Right lobe of liver (tissue), 6 donors: ENCODE results near the gene DHX57. TPM values are rescaled to one million over a fixed set of nuclear protein-coding genes. Genes with fewer than 3 reads are reported as not detected.

Experiments used
- ATAC-seq, 4 donors: fragments of 200-7000 bp; cut with Tn5 transposase; one replicate each; pipeline ENCODE4 v1.9.1; 2020; ENCODE audit warnings: mild to moderate bottlenecking in 4 of 4, moderate library complexity in 4 of 4
- DNase-seq, 3 donors: peaks; one replicate each; pipeline ENCODE4 v3.0.0-alpha.2; 2020
- H3K27ac ChIP-seq, 3 donors: fragments of 200-600 bp; one replicate each; pipeline ENCODE4 v1.8.0; 2022
- H3K27me3 ChIP-seq, 2 donors: fragments of 200-600 bp; one replicate each; pipeline ENCODE4 v1.8.0; 2022
- H3K36me3 ChIP-seq, 4 donors: fragments of 200-600 bp; sonication (generic) in 1 of 4; one replicate each; pipeline versions ENCODE4 v1.5.1 to v1.8.0; 2017 to 2022; ENCODE audit warnings: control low read depth in 1 of 4
- H3K4me1 ChIP-seq, 4 donors: fragments of 200-600 bp; sonication (generic) in 1 of 4; one replicate each; pipeline versions ENCODE4 v1.5.1 to v1.8.0; 2017 to 2022; ENCODE audit warnings: control low read depth in 1 of 4
- H3K4me3 ChIP-seq, 3 donors: fragments of 200-600 bp; one replicate each; pipeline ENCODE4 v1.8.0; 2022
- H3K9me3 ChIP-seq, 4 donors: fragments of 200-600 bp; sonication (generic) in 1 of 4; one replicate each; pipeline versions ENCODE4 v1.5.1 to v1.8.0; 2017 to 2022; ENCODE audit warnings: control low read depth in 1 of 4
- POLR2A ChIP-seq: fragments of 450-650 bp; IDR thresholded peaks from one replicate; pipeline ENCODE4 v1.6.1; 2017; ENCODE audit warnings: antibody characterized with exemption, mild to moderate bottlenecking
- WGBS: methylation state at CpG from one replicate; pipeline ENCODE4 v1.1.6; 2018; ENCODE audit warnings: low coverage, low lambda C conversion rate; ENCODE audit not compliant: insufficient coverage; ENCODE audit errors: missing lambda C conversion rate; 5-methylcytosine and 5-hydroxymethylcytosine counted together
- intact Hi-C, 2 donors: fragments of 100-400 bp; cut with DNase I; formaldehyde crosslinking; loops; one replicate each; pipeline versions ENCODE4 v1.11.2 to v1.14.1; 2022
- total RNA-seq, 6 experiments: library from RNA; depleted of rRNA in 2 of 6; stranded (reverse); fragments of >200 nt in 2 of 6; fragmentation: NEBNext Ultra II Directional in 3 of 6; extraction: Animal tissue kit (Norgen Biotek cat#: 25700) in 3 of 6; gene quantifications; one replicate each; pipeline versions ENCODE4 v1.1.0 to v1.2.4, GENCODE V29; 2016 to 2023
- TF ChIP-seq, protein P1 (sequence below), 4 donors: fragments of 200-600 bp in 3 of 4; fragments of 450-650 bp in 1 of 4; IDR thresholded peaks; one replicate each; pipeline versions ENCODE4 v1.5.1 to v1.8.0; 2016 to 2022; ENCODE audit warnings: antibody characterized with exemption in 4 of 4, mild to moderate bottlenecking in 2 of 4
- donor health status: DM: no; HTN: yes; CAD: no.
- donor health status: DM: no; HTN: no; CAD: no.
- donor health status: DM: no; HTN: no; CAD: no.
- donor health status: DM: no; HTN: yes; CAD: no.
- donor health status: DM: no; HTN: yes; CAD: no.

DHX57 gene
- total RNA-seq, 6 experiments from 2014 or later: 4.4 to 6.4 (median 4.9) TPM

DNA sequence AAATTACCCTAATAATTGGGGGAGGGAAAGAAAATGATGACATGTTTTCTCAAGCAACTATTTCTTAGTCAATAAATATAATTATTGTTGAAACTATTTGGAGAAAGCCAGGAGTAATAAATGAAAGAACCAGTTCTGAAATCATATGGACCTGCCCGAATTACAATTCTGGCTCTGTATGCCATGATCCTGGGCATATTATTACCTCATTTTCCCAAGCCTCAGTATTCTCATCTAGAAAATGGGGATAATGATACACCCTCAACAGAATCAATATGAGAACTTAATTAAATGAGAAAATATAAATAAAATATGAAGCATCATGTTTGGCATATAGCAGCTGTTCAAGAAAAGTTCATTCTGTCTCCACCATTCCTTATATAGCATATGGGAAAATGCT lies 36.9 kb upstream of the DHX57 start:
- ATAC-seq (no peak), DNase-seq (no peak)
- 70% methylated on average over 1 of the region's 1 CpG for WGBS
- no peaks in the 10 kb centered on the region for H3K27me3 ChIP-seq
- H3K27ac ChIP-seq: no peak overlapping the region
- no peaks in the 10 kb centered on the region for H3K9me3 ChIP-seq
- H3K4me3 ChIP-seq: no peak overlapping the region
- TF ChIP-seq, protein P1, sequence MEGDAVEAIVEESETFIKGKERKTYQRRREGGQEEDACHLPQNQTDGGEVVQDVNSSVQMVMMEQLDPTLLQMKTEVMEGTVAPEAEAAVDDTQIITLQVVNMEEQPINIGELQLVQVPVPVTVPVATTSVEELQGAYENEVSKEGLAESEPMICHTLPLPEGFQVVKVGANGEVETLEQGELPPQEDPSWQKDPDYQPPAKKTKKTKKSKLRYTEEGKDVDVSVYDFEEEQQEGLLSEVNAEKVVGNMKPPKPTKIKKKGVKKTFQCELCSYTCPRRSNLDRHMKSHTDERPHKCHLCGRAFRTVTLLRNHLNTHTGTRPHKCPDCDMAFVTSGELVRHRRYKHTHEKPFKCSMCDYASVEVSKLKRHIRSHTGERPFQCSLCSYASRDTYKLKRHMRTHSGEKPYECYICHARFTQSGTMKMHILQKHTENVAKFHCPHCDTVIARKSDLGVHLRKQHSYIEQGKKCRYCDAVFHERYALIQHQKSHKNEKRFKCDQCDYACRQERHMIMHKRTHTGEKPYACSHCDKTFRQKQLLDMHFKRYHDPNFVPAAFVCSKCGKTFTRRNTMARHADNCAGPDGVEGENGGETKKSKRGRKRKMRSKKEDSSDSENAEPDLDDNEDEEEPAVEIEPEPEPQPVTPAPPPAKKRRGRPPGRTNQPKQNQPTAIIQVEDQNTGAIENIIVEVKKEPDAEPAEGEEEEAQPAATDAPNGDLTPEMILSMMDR (IDR thresholded peaks at IDR 0.05): no peak
- TF ChIP-seq POLR2A: no peak
- H3K36me3 ChIP-seq: no peaks in the 10 kb centered on the region
- no peaks in the 10 kb centered on the region for H3K4me1 ChIP-seq
- intact Hi-C loops: no loop called here

DNA sequence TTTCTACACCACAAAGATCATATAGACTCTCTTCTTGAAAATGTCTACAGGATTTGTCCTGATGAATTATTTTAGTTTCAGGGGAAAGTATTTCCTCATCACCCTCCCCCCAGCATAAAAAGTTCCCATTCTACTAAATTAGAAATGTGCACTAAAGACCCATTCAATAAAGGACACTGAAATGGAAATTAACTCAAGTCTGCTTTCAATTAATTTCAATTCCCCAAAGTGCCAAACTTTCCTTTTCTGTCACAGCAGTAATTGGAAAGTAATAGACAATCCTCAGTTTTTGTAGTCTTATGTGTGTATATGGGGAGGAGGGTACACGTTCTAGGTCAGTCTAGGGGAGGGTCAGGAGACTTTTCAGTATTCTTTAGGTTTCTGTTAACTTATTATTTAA lies 35.5 kb upstream of the DHX57 start:
- intact Hi-C loops: no loop called here

DNA sequence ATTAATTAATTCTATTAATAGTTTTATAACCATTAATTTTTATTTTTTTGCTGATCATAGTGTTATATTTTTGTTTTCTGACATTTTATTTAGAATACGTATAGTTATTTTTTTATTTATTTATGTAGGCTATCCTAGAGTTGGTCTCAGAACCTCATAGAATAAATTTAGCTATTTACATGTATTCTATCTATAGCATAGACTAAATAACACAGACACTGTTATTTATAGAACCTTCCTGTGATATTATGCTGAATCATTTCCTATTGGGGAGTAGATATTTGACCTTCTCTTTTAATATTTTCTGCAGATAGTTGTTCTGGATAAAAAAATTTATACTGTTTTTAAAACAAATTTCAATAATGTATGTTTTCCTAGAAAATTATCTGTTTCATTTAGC lies 34.1 kb upstream of the DHX57 start:
- intact Hi-C loops: no loop called here
- no peaks in the 10 kb centered on the region for H3K27me3 ChIP-seq
- no peaks in the 10 kb centered on the region for H3K9me3 ChIP-seq
- H3K27ac ChIP-seq: no peak overlapping the region
- WGBS: 75% methylated on average over 1 of the region's 1 CpG
- H3K36me3 ChIP-seq: no peaks in the 10 kb centered on the region
- DNase-seq: no peak
- no peak overlapping the region for H3K4me3 ChIP-seq
- H3K4me1 ChIP-seq: no peaks in the 10 kb centered on the region
- TF ChIP-seq, protein P1 (IDR thresholded peaks at IDR 0.05): no peak
- TF ChIP-seq POLR2A: no peak
- no peak for ATAC-seq

More for the DNA sequence above, 35.5 kb upstream of the DHX57 start:
- 86% methylated on average over 1 of the region's 1 CpG for WGBS
- H3K27ac ChIP-seq: no peak overlapping the region
- no peak for TF ChIP-seq POLR2A
- TF ChIP-seq, protein P1 (IDR thresholded peaks at IDR 0.05): no peak
- no peaks in the 10 kb centered on the region for H3K36me3 ChIP-seq
- no peak overlapping the region for H3K4me3 ChIP-seq
- DNase-seq (no peak), ATAC-seq (no peak)
- no peaks in the 10 kb centered on the region for H3K4me1 ChIP-seq
- H3K9me3 ChIP-seq: no peaks in the 10 kb centered on the region
- no peaks in the 10 kb centered on the region for H3K27me3 ChIP-seq

DNA sequence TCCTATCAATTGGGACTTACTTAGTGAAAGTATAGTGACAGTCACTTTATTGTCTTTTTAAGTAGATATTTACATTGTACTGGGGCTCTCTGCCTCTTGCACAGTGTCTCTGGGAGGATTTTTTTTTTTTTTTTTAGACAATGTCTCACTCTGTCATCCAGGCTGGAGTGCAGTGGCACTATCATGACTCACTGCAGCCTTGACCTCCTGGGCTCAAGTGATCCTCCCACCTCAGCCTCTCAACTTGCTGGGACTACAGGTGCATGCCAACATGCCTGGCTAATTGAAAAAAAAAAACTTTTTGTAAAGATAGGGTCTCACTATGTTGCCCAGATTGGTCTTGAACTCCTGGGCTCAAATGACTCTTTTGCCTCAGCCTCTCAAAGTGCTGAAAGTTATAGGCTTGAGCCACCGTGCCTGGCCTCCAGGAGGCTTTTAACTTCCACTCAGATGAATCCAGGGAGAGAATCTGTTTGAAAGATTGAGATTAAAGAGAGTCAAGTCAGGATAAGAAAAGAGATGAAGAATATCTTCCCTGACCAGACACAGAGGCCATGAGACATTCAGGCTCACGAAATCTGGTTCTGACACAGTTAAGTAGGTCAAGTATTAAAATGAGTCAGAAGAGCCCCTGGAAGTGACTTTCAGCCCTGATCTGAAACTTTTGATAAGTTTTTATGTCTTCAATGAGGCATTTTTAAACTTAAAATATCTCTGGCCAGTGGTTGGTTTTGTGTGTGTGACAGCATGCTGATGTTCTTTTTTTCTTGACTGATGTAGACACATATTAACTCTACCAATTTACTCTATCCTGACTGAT lies 32.2 kb upstream of the DHX57 start:
- no peak for DNase-seq
- H3K4me1 ChIP-seq: no peaks in the 10 kb centered on the region
- WGBS: 73% methylated on average over 2 of the region's 2 CpGs

More for the DNA sequence above, 32.2 kb upstream of the DHX57 start:
- Histone ChIP-seq H3K9me3 (no peaks in the 10 kb centered on the region), H3K36me3 (no peaks in the 10 kb centered on the region), H3K4me3 (no peak overlapping the region), H3K27ac (no peak overlapping the region), H3K27me3 (no peaks in the 10 kb centered on the region)
- intact Hi-C loops: no loop called here
- no peak for ATAC-seq
- TF ChIP-seq POLR2A: no peak
- TF ChIP-seq, protein P1 (IDR thresholded peaks at IDR 0.05): no peak
